Thoracic aorta (tissue), 2 donors: ENCODE measurements around the gene AMPH. TPM values are rescaled to one million over a fixed set of nuclear protein-coding genes. Genes with fewer than 3 reads are reported as not detected.
"Not testable (repeated sequence)": the region's sequence is repeated elsewhere in the genome, so short reads cannot be mapped to it uniquely, and the experiment has no call there.

Experiments
- ATAC-seq: fragments of 150-250 bp; one replicate; pipeline ENCODE4 v1.8.0; 2017; ENCODE audit warnings: low read depth; ENCODE audit not compliant: insufficient number of reproducible peaks, low FRiP score
- DNase-seq: peaks from one replicate; pipeline ENCODE4 v3.0.0-alpha.2; 2020; ENCODE audit warnings: low spot score
- H3K27ac ChIP-seq, 2 donors: fragments of 200-600 bp; sonication (generic); 1 replicate in 1 of 2; 2 replicates in 1 of 2; pipeline ENCODE4 v1.5.1; 2016; ENCODE audit warnings: mild to moderate bottlenecking in 2 of 2, moderate library complexity in 2 of 2
- H3K27me3 ChIP-seq: fragments of 200-600 bp; sonication (generic); replicated peaks from 2 replicates; pipeline ENCODE4 v1.6.0; 2016; ENCODE audit warnings: mild to moderate bottlenecking; ENCODE audit not compliant: insufficient read depth
- H3K36me3 ChIP-seq: fragments of 200-600 bp; sonication (generic); one replicate; pipeline ENCODE4 v1.5.1; 2016
- H3K4me1 ChIP-seq, 2 donors: fragments of 200-600 bp; sonication (generic); 1 replicate in 1 of 2; 2 replicates in 1 of 2; pipeline versions ENCODE4 v1.5.1 to v1.6.0; 2016; ENCODE audit warnings: low read depth in 2 of 2, mild to moderate bottlenecking in 1 of 2; ENCODE audit not compliant: control insufficient read depth in 1 of 2
- H3K4me3 ChIP-seq: fragments of 200-600 bp; sonication (generic); 2 replicates; pipeline ENCODE4 v1.5.1; 2016; ENCODE audit warnings: mild to moderate bottlenecking
- H3K9me3 ChIP-seq: fragments of 200-600 bp; sonication (generic); 2 replicates; pipeline ENCODE4 v1.5.1; 2016
- CTCF ChIP-seq: fragments of 200-600 bp; sonication (generic); IDR thresholded peaks from one replicate; pipeline ENCODE4 v1.5.1; 2019; ENCODE audit warnings: antibody characterized with exemption
- total RNA-seq, 2 donors: library from RNA; depleted of rRNA; stranded (reverse); fragments of >200 nt; gene quantifications; one replicate each; pipeline versions ENCODE4 v1.1.0 to v1.2.3, GENCODE V29; 2016

AMPH gene
- total RNA-seq, 2 donors from 2014 or later = 5.3 to 5.9 TPM

GRCh38 chr7:38396852-38397251, 234.3 kb downstream of the AMPH start:
- H3K36me3 ChIP-seq = no peaks in the 10 kb centered on the region
- no peak for DNase-seq
- no peak for TF ChIP-seq CTCF
- ATAC-seq = no peak
- H3K4me3 ChIP-seq = no peak overlapping the region
- no peaks in the 10 kb centered on the region for H3K27me3 ChIP-seq
- no peaks in the 10 kb centered on the region for H3K9me3 ChIP-seq
- no peaks in the 10 kb centered on the region for H3K4me1 ChIP-seq
- H3K27ac ChIP-seq = no peak overlapping the region

GRCh38 chr7:38395921-38396552, 235.1 kb downstream of the AMPH start:
- not testable (repeated sequence) for H3K4me3 ChIP-seq, H3K27ac ChIP-seq, DNase-seq, H3K4me1 ChIP-seq, ATAC-seq, H3K36me3 ChIP-seq, H3K9me3 ChIP-seq, H3K27me3 ChIP-seq

- no peaks in the 10 kb centered on the region for H3K27me3 ChIP-seq
- no peak overlapping the region for H3K4me3 ChIP-seq
- TF ChIP-seq CTCF = no peak
- H3K27ac ChIP-seq = no peak overlapping the region
- no peaks in the 10 kb centered on the region for H3K36me3 ChIP-seq
- ATAC-seq = no peak
- H3K9me3 ChIP-seq = no peaks in the 10 kb centered on the region
- DNase-seq = no peak
- no peaks in the 10 kb centered on the region for H3K4me1 ChIP-seq
These were observed 236.5 kb downstream of the AMPH start for GRCh38 chr7:38394660-38395059.

GRCh38 chr7:38393874-38394273, 237.3 kb downstream of the AMPH start:
- H3K4me3 ChIP-seq = no peak overlapping the region
- H3K27me3 ChIP-seq = no peaks in the 10 kb centered on the region
- ATAC-seq = no peak
- no peaks in the 10 kb centered on the region for H3K4me1 ChIP-seq
- no peaks in the 10 kb centered on the region for H3K9me3 ChIP-seq
- DNase-seq = no peak
- no peaks in the 10 kb centered on the region for H3K36me3 ChIP-seq
- no peak for TF ChIP-seq CTCF
- H3K27ac ChIP-seq = no peak overlapping the region

- H3K9me3 ChIP-seq = no peaks in the 10 kb centered on the region
- DNase-seq = no peak
These were observed 239.4 kb downstream of the AMPH start for GRCh38 chr7:38391751-38392150.

More at GRCh38 chr7:38391751-38392150, 239.4 kb downstream of the AMPH start:
- Histone ChIP-seq H3K36me3 (no peaks in the 10 kb centered on the region), H3K4me3 (no peak overlapping the region), H3K27me3 (no peaks in the 10 kb centered on the region), H3K4me1 (no peaks in the 10 kb centered on the region), H3K27ac (no peak overlapping the region)
- ATAC-seq = no peak
- no peak for TF ChIP-seq CTCF
